GM18517 (cell line): Measurements from ENCODE around the gene NKAIN2.
"Not testable (repeated sequence)": the region's sequence is repeated elsewhere in the genome, so short reads cannot be mapped to it uniquely, and the experiment has no call there.

Source experiments
- ATAC-seq: cut with Tn5 transposase; IDR thresholded peaks from one replicate; pipeline ENCODE4 v1.9.1; 2021; ENCODE audit warnings: mild to moderate bottlenecking, moderate library complexity; ENCODE audit not compliant: unreplicated experiment

NKAIN2 gene

GRCh38 chr6:123888771-123889513 lies 85.3 kb downstream of the NKAIN2 start:
- ATAC-seq: no peak

- ATAC-seq: no peak
Observed at GRCh38 chr6:123895346-123895745, 91.7 kb downstream of the NKAIN2 start.

- ATAC-seq: no peak
Observed at GRCh38 chr6:123895806-123896205, 92.1 kb downstream of the NKAIN2 start.

GRCh38 chr6:123896869-123897268 lies 93.2 kb downstream of the NKAIN2 start:
- ATAC-seq: no peak

- ATAC-seq: no peak
Observed at GRCh38 chr6:123897965-123898364, 94.3 kb downstream of the NKAIN2 start.

- no peak for ATAC-seq
Observed at GRCh38 chr6:123898665-123899064, 95.0 kb downstream of the NKAIN2 start.

GRCh38 chr6:123899745-123900144 lies 96.1 kb downstream of the NKAIN2 start:
- no peak for ATAC-seq

- ATAC-seq: no peak
Observed at GRCh38 chr6:123901436-123901835, 97.8 kb downstream of the NKAIN2 start.

GRCh38 chr6:123902738-123903313 lies 99.2 kb downstream of the NKAIN2 start:
- ATAC-seq: no peak

GRCh38 chr6:123904228-123904627 lies 100.6 kb downstream of the NKAIN2 start:
- no peak for ATAC-seq

- no peak for ATAC-seq
Observed at GRCh38 chr6:123908797-123909196, 105.1 kb downstream of the NKAIN2 start.

- no peak for ATAC-seq
Observed at GRCh38 chr6:123909989-123910388, 106.3 kb downstream of the NKAIN2 start.

- no peak for ATAC-seq
Observed at GRCh38 chr6:123913863-123914262, 110.2 kb downstream of the NKAIN2 start.

- ATAC-seq: not testable (repeated sequence)
Observed at GRCh38 chr6:123923379-123923778, 119.7 kb downstream of the NKAIN2 start.

- ATAC-seq: peak; percentile 98
Observed at GRCh38 chr6:123925350-123925749, 121.7 kb downstream of the NKAIN2 start.

- no peak for ATAC-seq
Observed at GRCh38 chr6:123925842-123926399, 122.3 kb downstream of the NKAIN2 start.

- ATAC-seq: no peak
Observed at GRCh38 chr6:123928529-123928928, 124.9 kb downstream of the NKAIN2 start.

GRCh38 chr6:123931928-123932327 lies 128.3 kb downstream of the NKAIN2 start:
- no peak for ATAC-seq

- no peak for ATAC-seq
Observed at GRCh38 chr6:123940551-123940950, 136.9 kb downstream of the NKAIN2 start.

- no peak for ATAC-seq
Observed at GRCh38 chr6:123941855-123942254, 138.2 kb downstream of the NKAIN2 start.

GRCh38 chr6:123945386-123945785 lies 141.7 kb downstream of the NKAIN2 start:
- ATAC-seq: no peak

GRCh38 chr6:123953920-123954319 lies 150.3 kb downstream of the NKAIN2 start:
- no peak for ATAC-seq
